ENCODE data around the gene TMEM164. TPM values are rescaled to one million over a fixed set of nuclear protein-coding genes. Genes with fewer than 3 reads are reported as not detected.

The TMEM164 gene
- total RNA-seq, 1 experiment from 2014 or later, result 26.2 TPM

GRCh38 chrX:110175696-110176095 lies 172.8 kb downstream of the TMEM164 start:
- TSS peak; percentile 30 for BruUV-seq (replicated peaks)
- POLR2A ChIA-PET, result no interaction called here
- no peaks in the 10 kb centered on the region for H3K4me1 Mint-ChIP-seq (ENCODE audit: low read depth, unreplicated experiment)
- intact Hi-C loops (cut with micrococcal nuclease; ENCODE audit: unreplicated experiment), result no loop called here
- H3K36me3 Mint-ChIP-seq (ENCODE audit: insufficient read depth, unreplicated experiment), result peaks cover 12% of the 10 kb centered on the region
- H3K27me3 Mint-ChIP-seq (ENCODE audit: insufficient read depth, unreplicated experiment), result no peaks in the 10 kb centered on the region
- H3K27me3 ChIP-seq (replicated peaks; ENCODE audit: control insufficient read depth, insufficient read depth, low read length), result no peaks in the 10 kb centered on the region
- H3K27ac Mint-ChIP-seq (ENCODE audit: unreplicated experiment), result no peak overlapping the region
- TF ChIP-seq, protein P1, sequence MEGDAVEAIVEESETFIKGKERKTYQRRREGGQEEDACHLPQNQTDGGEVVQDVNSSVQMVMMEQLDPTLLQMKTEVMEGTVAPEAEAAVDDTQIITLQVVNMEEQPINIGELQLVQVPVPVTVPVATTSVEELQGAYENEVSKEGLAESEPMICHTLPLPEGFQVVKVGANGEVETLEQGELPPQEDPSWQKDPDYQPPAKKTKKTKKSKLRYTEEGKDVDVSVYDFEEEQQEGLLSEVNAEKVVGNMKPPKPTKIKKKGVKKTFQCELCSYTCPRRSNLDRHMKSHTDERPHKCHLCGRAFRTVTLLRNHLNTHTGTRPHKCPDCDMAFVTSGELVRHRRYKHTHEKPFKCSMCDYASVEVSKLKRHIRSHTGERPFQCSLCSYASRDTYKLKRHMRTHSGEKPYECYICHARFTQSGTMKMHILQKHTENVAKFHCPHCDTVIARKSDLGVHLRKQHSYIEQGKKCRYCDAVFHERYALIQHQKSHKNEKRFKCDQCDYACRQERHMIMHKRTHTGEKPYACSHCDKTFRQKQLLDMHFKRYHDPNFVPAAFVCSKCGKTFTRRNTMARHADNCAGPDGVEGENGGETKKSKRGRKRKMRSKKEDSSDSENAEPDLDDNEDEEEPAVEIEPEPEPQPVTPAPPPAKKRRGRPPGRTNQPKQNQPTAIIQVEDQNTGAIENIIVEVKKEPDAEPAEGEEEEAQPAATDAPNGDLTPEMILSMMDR (IDR thresholded peaks at IDR 0.05; ENCODE audit: insufficient read depth in 1 of 2, low read depth in 1 of 2, low read length in 1 of 2, severe bottlenecking in 1 of 2, unreplicated experiment in 1 of 2), result no peak
- no peaks in the 10 kb centered on the region; the same call in 1 of the 2 replicates for H3K36me3 ChIP-seq (ENCODE audit: control insufficient read depth, insufficient read depth, low read length)
- H3K9me3 ChIP-seq, result no peaks in the 10 kb centered on the region
- no peak overlapping the region for H3K4me3 ChIP-seq (ENCODE audit: low read depth, low read length)
- CTCF ChIA-PET, result no interaction called here
- no peaks in the 10 kb centered on the region for H3K9me3 Mint-ChIP-seq (ENCODE audit: unreplicated experiment)
- no peak for DNase-seq
- no peak overlapping the region for H3K4me3 Mint-ChIP-seq (ENCODE audit: unreplicated experiment)
- H3K4me1 ChIP-seq, result no peaks in the 10 kb centered on the region

- TF ChIP-seq, protein P1 (IDR thresholded peaks at IDR 0.05; ENCODE audit: insufficient read depth in 1 of 2, low read depth in 1 of 2, low read length in 1 of 2, severe bottlenecking in 1 of 2, unreplicated experiment in 1 of 2), result no peak
- no peak for DNase-seq
- Mint-ChIP-seq H3K4me1 (ENCODE audit: low read depth, unreplicated experiment) (no peaks in the 10 kb centered on the region), H3K27ac (ENCODE audit: unreplicated experiment) (no peak overlapping the region), H3K9me3 (ENCODE audit: unreplicated experiment) (no peaks in the 10 kb centered on the region), H3K27me3 (ENCODE audit: insufficient read depth, unreplicated experiment) (no peaks in the 10 kb centered on the region), H3K36me3 (ENCODE audit: insufficient read depth, unreplicated experiment) (peaks cover 4% of the 10 kb centered on the region), H3K4me3 (ENCODE audit: unreplicated experiment) (no peak overlapping the region)
- Histone ChIP-seq H3K4me1 (no peaks in the 10 kb centered on the region), H3K36me3 (ENCODE audit: control insufficient read depth, insufficient read depth, low read length) (no peaks in the 10 kb centered on the region; the same call in 1 of the 2 replicates), H3K9me3 (no peaks in the 10 kb centered on the region), H3K27me3 (replicated peaks; ENCODE audit: control insufficient read depth, insufficient read depth, low read length) (no peaks in the 10 kb centered on the region), H3K4me3 (ENCODE audit: low read depth, low read length) (no peak overlapping the region)
- no TSS peak for BruUV-seq (replicated peaks)
- CTCF ChIA-PET, result no interaction called here
- POLR2A ChIA-PET, result no interaction called here
- intact Hi-C loops (cut with micrococcal nuclease; ENCODE audit: unreplicated experiment), result no loop called here
Observed at GRCh38 chrX:110178179-110178865, 175.4 kb downstream of the TMEM164 start.

- H3K4me3 Mint-ChIP-seq (ENCODE audit: unreplicated experiment), result no peak overlapping the region
- H3K4me3 ChIP-seq (ENCODE audit: low read depth, low read length), result no peak overlapping the region
- POLR2A ChIA-PET, result no interaction called here
- no peaks in the 10 kb centered on the region; the same call in 1 of the 2 replicates for H3K36me3 ChIP-seq (ENCODE audit: control insufficient read depth, insufficient read depth, low read length)
- no peaks in the 10 kb centered on the region for H3K4me1 ChIP-seq
- BruUV-seq (replicated peaks), result no TSS peak
- H3K9me3 Mint-ChIP-seq (ENCODE audit: unreplicated experiment), result no peaks in the 10 kb centered on the region
- H3K27me3 ChIP-seq (replicated peaks; ENCODE audit: control insufficient read depth, insufficient read depth, low read length), result no peaks in the 10 kb centered on the region
- H3K4me1 Mint-ChIP-seq (ENCODE audit: low read depth, unreplicated experiment), result no peaks in the 10 kb centered on the region
- H3K27ac Mint-ChIP-seq (ENCODE audit: unreplicated experiment), result no peak overlapping the region
- TF ChIP-seq, protein P1 (IDR thresholded peaks at IDR 0.05; ENCODE audit: insufficient read depth in 1 of 2, low read depth in 1 of 2, low read length in 1 of 2, severe bottlenecking in 1 of 2, unreplicated experiment in 1 of 2), result no peak
- H3K9me3 ChIP-seq, result no peaks in the 10 kb centered on the region
- CTCF ChIA-PET, result interaction anchor here (0.9 kb wide), 1 partner anchor 289 kb away, joined by 7 read pairs; no protein-coding TSS in a partner anchor
- no peaks in the 10 kb centered on the region for H3K27me3 Mint-ChIP-seq (ENCODE audit: insufficient read depth, unreplicated experiment)
- no peak for DNase-seq
- intact Hi-C loops (cut with micrococcal nuclease; ENCODE audit: unreplicated experiment), result no loop called here
- H3K36me3 Mint-ChIP-seq (ENCODE audit: insufficient read depth, unreplicated experiment), result no peaks in the 10 kb centered on the region
Observed at GRCh38 chrX:110180176-110180927, 177.4 kb downstream of the TMEM164 start.
